HCT116 (cell line): ENCODE results near the gene IL17C. TPM values are rescaled to one million over a fixed set of nuclear protein-coding genes. Genes with fewer than 3 reads are reported as not detected.

ENCODE experiments used
- ATAC-seq: fragments of 200-7000 bp; cut with Tn5 transposase; 2 replicates; pipeline ENCODE4 v1.9.1; 2020; ENCODE audit warnings: mild to moderate bottlenecking, moderate library complexity
- BruUV-seq: library from RNA; stranded (reverse); fragments of 400-500 nt; replicated peaks from 2 replicates; lab custom pipeline; 2021; lab: Mats Ljungman, UMichigan
- CTCF ChIA-PET: fragments of 300-600 bp; sonication (Branson Sonifier 250); formaldehyde crosslinking; loops from one replicate; lab custom pipeline; 2021; ENCODE audit warnings: antibody characterized with exemption; lab: Charles Lee
- POLR2A ChIA-PET: fragments of 300-600, 350-600 bp; sonication (Branson Sonifier 250); formaldehyde crosslinking; loops from one replicate; lab custom pipeline; 2021; ENCODE audit warnings: antibody characterized with exemption; lab: Charles Lee
- RAD21 ChIA-PET, 2 experiments: fragments of 300-600 bp; sonication (Branson Sonifier 250); formaldehyde crosslinking; loops; one replicate each; lab custom pipeline; 2023; ENCODE audit warnings: low total read pairs in 2 of 2; ENCODE audit not compliant: uncharacterized antibody in 2 of 2, unreplicated experiment in 2 of 2, low non-redundant PET in 1 of 2; lab: Charles Lee
- DNase-seq: peaks from one replicate; pipeline ENCODE4 v3.0.0-alpha.2; 2010; ENCODE audit warnings: low read depth, low spot score
- H2AFZ ChIP-seq: fragments of 200-600 bp; shearing (Covaris generic), sonication (generic); 2 replicates; pipeline ENCODE4 v1.6.1; 2017; ENCODE audit warnings: low read depth, mixed run types, mixed read lengths, antibody characterized with exemption, low read length; ENCODE audit not compliant: poor library complexity, severe bottlenecking
- H3K27ac ChIP-seq: 2 replicates; pipeline ENCODE4 v1.5.1; 2012; ENCODE audit warnings: low read depth, low read length
- H3K27me3 ChIP-seq: fragments of 200-600 bp; sonication (generic); 2 replicates; pipeline ENCODE4 v1.6.1; 2016; ENCODE audit warnings: mixed run types, low read length, mixed read lengths; ENCODE audit not compliant: insufficient read depth
- H3K36me3 ChIP-seq, 2 experiments: fragments of 200-500 bp in 1 of 2; fragments of 200-600 bp in 1 of 2; sonication (Bioruptor generic) in 1 of 2; sonication (generic) in 1 of 2; 2 replicates each; pipeline versions ENCODE4 v1.5.1 to v1.6.1; 2014 to 2016; ENCODE audit warnings: low read length in 2 of 2, inconsistent platforms in 1 of 2, mixed read lengths in 1 of 2, mixed run types in 1 of 2; ENCODE audit not compliant: insufficient read depth in 2 of 2, control insufficient read depth in 1 of 2
- H3K4me1 ChIP-seq, 2 experiments: fragments of 200-600 bp in 1 of 2; sonication (generic) in 1 of 2; 2 replicates each; pipeline versions ENCODE4 v1.5.1 to v1.6.1; 2012 to 2017; ENCODE audit warnings: low read length in 2 of 2, inconsistent platforms in 1 of 2, mild to moderate bottlenecking in 1 of 2, mixed read lengths in 1 of 2, mixed run types in 1 of 2, moderate library complexity in 1 of 2; ENCODE audit not compliant: insufficient read depth in 2 of 2, control insufficient read depth in 1 of 2
- H3K4me2 ChIP-seq: fragments of 200-600 bp; sonication (generic); 2 replicates; pipeline ENCODE4 v1.6.1; 2017; ENCODE audit warnings: mixed run types, low read length, mixed read lengths
- H3K4me3 ChIP-seq, 2 experiments: fragments of 200-600 bp in 1 of 2; sonication (generic) in 1 of 2; replicated peaks in 1 of 2; 2 replicates each; pipeline ENCODE4 v1.5.1; 2011 to 2016; ENCODE audit warnings: low read length in 2 of 2, control low read depth in 1 of 2, low read depth in 1 of 2, mild to moderate bottlenecking in 1 of 2, mixed read lengths in 1 of 2, mixed run types in 1 of 2
- H3K79me2 ChIP-seq: fragments of 200-600 bp; sonication (generic); 2 replicates; pipeline ENCODE4 v1.6.1; 2017; ENCODE audit warnings: mild to moderate bottlenecking, mixed run types, low read length, moderate library complexity, mixed read lengths; ENCODE audit not compliant: insufficient read depth
- H3K9ac ChIP-seq: fragments of 200-600 bp; sonication (generic); 2 replicates; pipeline ENCODE4 v1.6.1; 2016; ENCODE audit warnings: low read length, mixed read lengths
- H3K9me2 ChIP-seq: fragments of 200-600 bp; sonication (generic), shearing (Covaris generic); 2 replicates; pipeline ENCODE4 v1.6.1; 2017; ENCODE audit warnings: mixed run types, mild to moderate bottlenecking, moderate library complexity; ENCODE audit not compliant: insufficient read depth
- H3K9me3 ChIP-seq, 2 experiments: fragments of 200-500 bp in 1 of 2; fragments of 200-600 bp in 1 of 2; sonication (Bioruptor generic) in 1 of 2; sonication (generic) in 1 of 2; 2 replicates each; pipeline ENCODE4 v1.6.1; 2014 to 2017; ENCODE audit warnings: low read length in 2 of 2, mixed read lengths in 2 of 2, inconsistent platforms in 1 of 2, low read depth in 1 of 2, mild to moderate bottlenecking in 1 of 2, mixed run types in 1 of 2, moderate library complexity in 1 of 2; ENCODE audit not compliant: control insufficient read depth in 1 of 2, insufficient read depth in 1 of 2
- H4K20me1 ChIP-seq: fragments of 200-600 bp; sonication (generic), shearing (Covaris generic); 2 replicates; pipeline ENCODE4 v1.6.1; 2017; ENCODE audit warnings: mixed run types, mild to moderate bottlenecking, moderate library complexity; ENCODE audit not compliant: insufficient read depth
- ATF3 ChIP-seq: IDR thresholded peaks from 2 replicates; pipeline ENCODE4 v1.6.1; 2012
- CBX3 ChIP-seq: IDR thresholded peaks from 2 replicates; pipeline ENCODE4 v1.6.1; 2012; ENCODE audit warnings: low read depth
- CEBPB ChIP-seq: IDR thresholded peaks from 2 replicates; pipeline ENCODE4 v1.6.1; 2012; ENCODE audit warnings: low read depth
- CTCF ChIP-seq, 3 experiments: fragments of 200-600 bp in 1 of 3; sonication (generic) in 1 of 3; IDR thresholded peaks in 2 of 3; conservative IDR thresholded peaks in 1 of 3; 2 replicates each; pipeline ENCODE4 v1.5.1; 2012 to 2017; ENCODE audit warnings: low read depth in 2 of 3, low read length in 2 of 3, antibody characterized with exemption in 1 of 3, borderline replicate concordance in 1 of 3, control low read depth in 1 of 3, mild to moderate bottlenecking in 1 of 3, mixed read lengths in 1 of 3, mixed run types in 1 of 3, moderate library complexity in 1 of 3; ENCODE audit not compliant: insufficient read depth in 1 of 3
- ELF1 ChIP-seq: IDR thresholded peaks from 2 replicates; pipeline ENCODE4 v1.6.1; 2012; ENCODE audit warnings: low read depth, borderline replicate concordance
- EZH2 ChIP-seq: fragments of 200-600 bp; sonication (generic); IDR thresholded peaks from 2 replicates; pipeline ENCODE4 v1.6.1; 2017; ENCODE audit warnings: antibody characterized with exemption, mixed run types
- EZH2phosphoT487 ChIP-seq: fragments of 200-600 bp; IDR thresholded peaks from 2 replicates; pipeline ENCODE4 v1.6.1; 2018; ENCODE audit warnings: antibody characterized with exemption, borderline replicate concordance
- POLR2AphosphoS5 ChIP-seq: IDR thresholded peaks from 2 replicates; pipeline ENCODE4 v1.6.1; 2011; ENCODE audit warnings: mild to moderate bottlenecking, low read depth, low read length, moderate library complexity
- RAD21 ChIP-seq: IDR thresholded peaks from 2 replicates; pipeline ENCODE4 v1.6.1; 2012; ENCODE audit warnings: low read depth, mild to moderate bottlenecking
- SIN3A ChIP-seq: IDR thresholded peaks from 2 replicates; pipeline ENCODE4 v1.6.1; 2012; ENCODE audit warnings: low read depth
- SP1 ChIP-seq: IDR thresholded peaks from 2 replicates; pipeline ENCODE4 v1.6.1; 2012; ENCODE audit warnings: low read depth
- TCF7L2 ChIP-seq: IDR thresholded peaks from 2 replicates; pipeline ENCODE4 v1.7.0; 2011; ENCODE audit warnings: borderline replicate concordance, inconsistent platforms; ENCODE audit not compliant: insufficient read depth, insufficient read length; ENCODE audit errors: extremely low read depth
- YY1 ChIP-seq: IDR thresholded peaks from 2 replicates; pipeline ENCODE4 v1.6.1; 2011; ENCODE audit warnings: low read length, low read depth, moderate library complexity, mild to moderate bottlenecking; ENCODE audit not compliant: insufficient replicate concordance; ENCODE audit errors: extremely low read depth
- ZFX ChIP-seq: fragments of 450-650 bp; IDR thresholded peaks from 2 replicates; pipeline ENCODE4 v1.6.1; 2017
- ZNF274 ChIP-seq: fragments of 200-500 bp; sonication (Bioruptor generic); IDR thresholded peaks from 2 replicates; pipeline ENCODE4 v1.6.1; 2014; ENCODE audit warnings: mild to moderate bottlenecking, low read depth, low read length, inconsistent platforms
- intact Hi-C: fragments of 100-400 bp; cut with micrococcal nuclease; formaldehyde crosslinking; loops from 2 replicates; pipeline ENCODE4 v1.10.0; 2022
- total RNA-seq: library from RNA; stranded (reverse); gene quantifications from one replicate; pipeline ENCODE4 v1.2.1, GENCODE V29; 2021; ENCODE audit not compliant: unreplicated experiment

Gene IL17C
- total RNA-seq, 1 experiment from 2014 or later: not detected

GRCh38 chr16:88642881-88643643 is 4.7 kb downstream of the IL17C start:
- H3K36me3 ChIP-seq: peaks cover 0 to 3% of the 10 kb centered on the region in 2 experiments; a peak in 1 of 4 replicates
- H3K9me3 ChIP-seq: no peaks in the 10 kb centered on the region
- no peaks in the 10 kb centered on the region for H3K9me2 ChIP-seq
- intact Hi-C loops: no loop called here
- TF ChIP-seq CTCF (IDR thresholded peaks at IDR 0.05 in 2 of 3, conservative IDR thresholded peaks at IDR 0.05 in 1 of 3; ENCODE audit: borderline replicate concordance in 1 of 3, insufficient read depth in 1 of 3, low read depth in 2 of 3, low read length in 2 of 3) (0 out of 6 replicates have a peak, but pooled peaks of 1 of the 3 experiments have one; percentile 8), SIN3A (no peak)
- no peaks in the 10 kb centered on the region for H3K27me3 ChIP-seq
- peak; percentile 13; the same call in 1 of the 2 replicates for ATAC-seq
- no peak overlapping the region for H3K27ac ChIP-seq
- ChIA-PET CTCF (interaction anchor here (0.9 kb wide), 1 partner anchor 29 kb away, joined by 3 read pairs; no protein-coding TSS in a partner anchor), POLR2A (no interaction called here), RAD21 (no interaction called here)
- H2AFZ ChIP-seq: no peak overlapping the region
- H3K79me2 ChIP-seq: peaks cover 9% of the 10 kb centered on the region; the same call in 1 of the 2 replicates
- no peaks in the 10 kb centered on the region for H4K20me1 ChIP-seq
- H3K4me3 ChIP-seq: no peak overlapping the region
- H3K4me2 ChIP-seq: no peak overlapping the region
- peaks cover 2 to 31% of the 10 kb centered on the region in 2 experiments; a peak in 2 of 4 replicates for H3K4me1 ChIP-seq
- BruUV-seq: no TSS peak
- H3K9ac ChIP-seq: no peak overlapping the region
- no peak for DNase-seq

- Histone ChIP-seq H3K9me2 (no peaks in the 10 kb centered on the region), H3K4me3 (no peak overlapping the region), H3K79me2 (peaks cover 13% of the 10 kb centered on the region; the same call in 1 of the 2 replicates), H3K9me3 (no peaks in the 10 kb centered on the region), H2AFZ (no peak overlapping the region), H3K4me1 (peaks cover 2 to 25% of the 10 kb centered on the region in 2 experiments; a peak in 2 of 4 replicates), H3K27ac (no peak overlapping the region), H3K36me3 (peaks cover 0 to 3% of the 10 kb centered on the region in 2 experiments; a peak in 1 of 4 replicates), H3K4me2 (no peak overlapping the region), H3K27me3 (no peaks in the 10 kb centered on the region), H4K20me1 (no peaks in the 10 kb centered on the region), H3K9ac (no peak overlapping the region)
- ATAC-seq: no peak
- intact Hi-C loops: no loop called here
- no peak for TF ChIP-seq CTCF (IDR thresholded peaks at IDR 0.05 in 2 of 3, conservative IDR thresholded peaks at IDR 0.05 in 1 of 3; ENCODE audit: borderline replicate concordance in 1 of 3, insufficient read depth in 1 of 3, low read depth in 2 of 3, low read length in 2 of 3)
- TF ChIP-seq ELF1: no peak
- no peak for TF ChIP-seq ZNF274
- no peak for TF ChIP-seq YY1
- TF ChIP-seq ATF3: no peak
- TF ChIP-seq RAD21: no peak
- no peak for TF ChIP-seq ZFX
- TF ChIP-seq CEBPB: no peak
- TF ChIP-seq TCF7L2: no peak
- TF ChIP-seq EZH2phosphoT487: no peak
- no peak for TF ChIP-seq POLR2AphosphoS5
- no peak for TF ChIP-seq EZH2
- TF ChIP-seq CBX3: no peak
- no peak for TF ChIP-seq SP1
- RAD21 ChIA-PET: no interaction called here
- POLR2A ChIA-PET: no interaction called here
- BruUV-seq: no TSS peak
- CTCF ChIA-PET: no interaction called here
- DNase-seq: no peak
Observed at GRCh38 chr16:88643644-88643932, 5.2 kb downstream of the IL17C start.
